GM18868 (cell line): ENCODE results near the gene MTHFR.

Experiments
- ATAC-seq: cut with Tn5 transposase; IDR thresholded peaks from one replicate; pipeline ENCODE4 v1.9.1; 2021; ENCODE audit warnings: mild to moderate bottlenecking, moderate library complexity; ENCODE audit not compliant: unreplicated experiment

MTHFR gene

DNA sequence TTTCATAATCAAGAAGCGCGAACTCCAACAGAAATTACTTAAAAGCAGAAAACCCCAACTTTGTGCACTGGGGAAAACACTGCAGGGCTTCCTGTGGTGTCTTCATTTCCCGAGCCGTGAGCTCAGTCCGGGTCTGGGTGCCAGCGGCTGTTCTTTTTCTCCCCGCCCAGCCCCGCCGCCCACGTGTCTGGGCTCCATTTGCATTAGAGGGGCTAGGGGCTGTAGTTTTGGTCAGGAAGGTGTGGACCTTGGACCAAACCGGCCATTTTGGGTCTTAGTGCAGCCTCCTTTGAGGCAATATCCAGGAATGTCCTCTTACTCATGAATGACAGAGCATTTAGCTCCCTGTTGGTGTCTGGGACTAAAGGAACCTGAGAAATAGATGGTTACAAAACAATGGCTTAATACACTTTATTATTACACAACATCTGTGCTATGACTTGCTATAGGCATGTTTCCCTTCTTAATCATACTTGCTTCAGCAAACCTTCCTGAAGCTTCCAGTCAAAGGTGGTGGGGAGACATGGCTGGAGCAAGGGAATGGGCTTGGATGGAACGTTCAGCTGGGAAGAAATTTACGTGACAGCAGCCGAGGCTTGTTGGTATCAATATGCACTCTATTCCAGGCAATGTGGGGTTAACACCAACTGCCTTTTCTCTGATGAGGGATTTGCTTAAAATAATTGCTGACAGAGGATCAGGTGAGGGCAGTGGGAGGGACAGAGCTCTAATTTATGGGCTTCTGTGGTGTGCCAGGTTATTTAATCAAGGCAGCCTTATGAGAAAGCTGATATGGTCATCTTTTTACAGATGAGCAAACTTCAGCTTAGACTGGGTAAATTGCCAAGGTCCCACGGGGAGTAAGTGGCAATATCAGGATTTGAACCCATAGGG lies 68.8 kb downstream of the MTHFR start:
- no peak for ATAC-seq

GRCh38 chr1:11735854-11736745 lies 69.7 kb downstream of the MTHFR start, which contains the start of gene AGTRAP:
Gene AGTRAP (plus strand): TSS chr1:11736136. CDS start chr1:11736209, 73 bp downstream.
- ATAC-seq = peak; percentile 73
